ENCODE data around the gene SMPD4. TPM values are rescaled to one million over a fixed set of nuclear protein-coding genes. Genes with fewer than 3 reads are reported as not detected.
A peak's percentile ranks its signal among the peaks of the same experiment; 100 is the strongest.
"Not testable (repeated sequence)": the region's sequence is repeated elsewhere in the genome, so short reads cannot be mapped to it uniquely, and the experiment has no call there.

SMPD4 gene
- total RNA-seq, 1 donor: 20.3 TPM

GRCh38 chr2:130150181-130151144 lies 30.9 kb downstream of the SMPD4 start:
- no peak for DNase-seq (ENCODE audit: low read depth)
- no peak for TF ChIP-seq CTCF (IDR thresholded peaks at IDR 0.05; ENCODE audit: insufficient read depth, low read depth, low read length)
- no peak overlapping the region for H3K4me3 ChIP-seq (ENCODE audit: low read depth, low read length)

- not testable (repeated sequence) for H3K4me3 ChIP-seq (ENCODE audit: low read depth, low read length); DNase-seq (ENCODE audit: low read depth)
Measured at GRCh38 chr2:130148515-130148914, 32.9 kb downstream of the SMPD4 start.

DNA sequence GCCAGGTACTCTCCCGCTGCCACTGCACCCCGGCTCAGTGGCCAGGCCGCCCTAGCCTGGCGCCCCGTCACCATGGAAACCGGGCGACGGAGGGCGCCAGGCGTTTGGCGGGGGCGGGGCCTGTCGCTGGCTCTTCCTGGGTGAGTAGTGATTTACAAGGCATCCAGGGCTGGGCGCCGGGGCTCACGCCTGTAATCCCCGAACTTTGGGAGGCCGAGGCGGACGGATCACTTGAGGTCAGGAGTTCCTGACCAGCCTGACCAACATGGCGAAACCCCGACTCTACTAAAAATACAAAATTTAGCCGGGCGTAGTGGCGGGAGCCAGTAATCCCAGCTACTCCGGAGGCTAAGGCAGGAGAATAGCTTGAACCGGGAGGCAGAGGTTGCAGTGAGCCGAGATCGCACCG lies 36.4 kb downstream of the SMPD4 start, which contains the start of gene CCDC74B:
CCDC74B (minus strand) TSS at position 107 of the 409 bp plus-strand sequence. CDS start 116 bp downstream, outside the sequence.
- peak within 1 kb of the TSS; percentile 45 for H3K4me3 ChIP-seq (ENCODE audit: low read depth, low read length)
- peak; percentile 36 for DNase-seq (ENCODE audit: low read depth)

DNA sequence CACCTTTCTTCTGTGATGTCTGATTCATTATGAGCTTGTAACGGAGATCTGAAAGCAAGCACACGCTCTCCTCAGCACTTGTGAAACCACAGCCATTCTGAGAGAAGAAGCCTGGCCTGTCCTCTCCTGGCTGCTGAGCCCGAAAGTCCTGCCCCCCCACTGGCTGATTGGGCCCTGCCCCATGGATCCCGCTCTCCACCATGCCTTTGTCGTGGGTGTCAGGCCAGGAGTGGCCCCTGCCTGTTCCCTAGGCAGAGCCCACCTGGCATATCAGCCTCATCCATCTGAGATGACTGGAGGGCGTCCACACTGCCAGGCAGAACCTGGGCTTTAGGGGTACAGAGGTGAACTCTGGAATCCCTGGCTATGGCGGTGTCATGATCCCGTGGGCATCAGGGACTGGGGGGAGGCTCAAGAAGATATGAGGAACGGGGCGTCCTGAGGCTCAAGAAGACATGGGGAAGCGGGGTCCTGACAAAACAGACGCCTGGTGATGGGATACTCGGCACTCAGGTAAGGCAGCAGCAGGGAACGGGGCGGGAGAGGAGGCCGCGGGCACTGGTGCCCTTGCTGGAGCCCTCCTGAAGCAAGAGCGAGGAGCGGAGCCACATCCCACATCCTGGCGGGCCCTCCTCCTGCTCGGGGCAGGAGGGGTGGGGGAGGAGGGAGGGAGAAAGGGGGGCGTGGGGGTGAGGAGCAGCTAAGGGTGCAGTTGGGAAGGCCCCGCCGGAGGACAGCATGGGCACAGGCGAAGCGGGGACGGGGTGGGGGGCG lies 37.9 kb downstream of the SMPD4 start:
- not testable (repeated sequence) for DNase-seq (ENCODE audit: low read depth); H3K4me3 ChIP-seq (ENCODE audit: low read depth, low read length)

DNA sequence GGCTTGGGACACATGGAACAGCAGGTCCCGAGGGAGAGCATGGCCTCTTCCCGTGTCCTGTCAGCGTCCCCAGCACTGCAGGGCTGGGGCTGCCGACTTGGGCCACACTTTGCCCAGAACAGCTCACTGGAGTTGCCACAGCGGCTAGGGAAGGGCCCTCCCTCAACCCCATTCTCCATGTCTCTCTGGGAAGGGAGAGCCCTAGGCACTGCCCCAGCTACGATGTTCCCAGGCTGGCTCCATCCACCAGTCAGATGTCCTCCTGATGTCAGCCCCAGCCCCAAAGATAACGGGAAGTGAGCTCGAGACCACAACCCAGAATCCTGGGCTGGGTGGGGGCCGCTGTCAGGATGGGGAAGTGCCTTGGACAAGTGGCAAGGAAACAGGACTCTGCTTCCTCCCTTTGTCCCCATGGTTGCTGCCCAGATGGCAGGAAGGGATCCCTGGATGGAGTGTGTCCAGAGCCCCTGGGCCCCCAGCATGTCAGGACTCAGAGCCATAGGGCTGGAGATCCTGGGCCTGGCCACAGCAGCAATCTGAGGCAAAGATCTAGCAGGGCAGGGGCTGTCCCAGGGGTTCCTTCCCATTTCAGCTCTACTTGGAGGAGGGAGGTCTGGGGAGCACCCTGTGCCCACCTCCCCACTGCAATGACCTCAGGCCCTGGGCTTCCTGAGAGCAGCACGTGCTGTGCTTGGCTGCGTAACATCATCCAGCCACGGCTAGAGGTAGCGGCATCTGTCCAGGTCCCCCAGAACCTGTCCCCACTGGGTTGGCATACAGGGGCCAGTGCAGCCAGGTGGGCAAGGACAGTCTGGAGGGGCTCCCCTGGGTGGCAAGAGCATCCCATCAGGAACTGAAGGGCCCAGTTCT lies 38.8 kb downstream of the SMPD4 start:
- DNase-seq (ENCODE audit: low read depth); H3K4me3 ChIP-seq (ENCODE audit: low read depth, low read length): not testable (repeated sequence)

GRCh38 chr2:130141645-130142370 lies 39.6 kb downstream of the SMPD4 start:
- DNase-seq (ENCODE audit: low read depth); H3K4me3 ChIP-seq (ENCODE audit: low read depth, low read length): not testable (repeated sequence)

DNA sequence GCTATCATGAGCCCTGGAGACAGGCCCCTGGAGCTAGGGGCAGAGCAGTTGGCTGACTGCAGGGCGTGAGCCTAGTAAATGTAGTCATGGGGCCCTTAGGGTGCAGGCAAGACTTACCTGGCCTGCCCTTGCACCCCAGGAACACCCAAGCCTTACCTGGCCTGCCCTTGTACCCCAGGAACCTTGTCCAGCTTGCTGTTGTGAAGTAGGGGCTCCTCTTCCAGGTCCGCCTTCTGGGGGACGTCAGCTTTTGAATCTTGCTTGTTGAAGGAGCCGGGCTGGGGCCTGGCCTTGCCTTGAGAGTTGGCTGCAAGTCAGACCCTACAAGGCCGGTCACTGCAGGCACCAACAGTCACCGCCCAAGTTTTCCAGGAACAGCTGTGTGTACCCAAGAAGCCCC lies 40.4 kb downstream of the SMPD4 start:
- H3K4me3 ChIP-seq (ENCODE audit: low read depth, low read length); DNase-seq (ENCODE audit: low read depth): not testable (repeated sequence)

DNA sequence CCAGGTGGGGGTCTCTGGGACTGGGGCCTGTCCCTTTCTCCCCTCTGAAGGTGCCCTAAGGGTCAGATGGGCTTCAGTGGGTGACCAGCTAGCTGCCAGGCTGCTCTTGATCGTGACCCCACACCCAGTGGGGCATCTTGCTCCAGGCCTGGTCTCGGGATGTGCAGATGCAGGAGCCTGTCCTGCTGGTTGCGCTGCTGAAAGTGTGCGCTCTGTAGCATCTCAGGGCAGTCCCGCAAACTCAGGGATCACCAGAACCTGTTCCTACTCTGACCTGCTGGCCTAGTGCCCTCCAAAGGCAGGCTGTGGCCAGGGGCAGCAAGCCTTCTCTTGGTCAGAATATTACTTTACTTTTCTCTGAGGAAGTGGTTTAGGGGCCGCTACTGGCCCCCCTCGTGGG lies 40.9 kb downstream of the SMPD4 start:
- not testable (repeated sequence) for DNase-seq (ENCODE audit: low read depth); H3K4me3 ChIP-seq (ENCODE audit: low read depth, low read length)

- H3K4me3 ChIP-seq (ENCODE audit: low read depth, low read length); DNase-seq (ENCODE audit: low read depth): not testable (repeated sequence)
Measured at GRCh38 chr2:130139331-130140280, 41.8 kb downstream of the SMPD4 start.

- DNase-seq (ENCODE audit: low read depth); H3K4me3 ChIP-seq (ENCODE audit: low read depth, low read length): not testable (repeated sequence)
Measured at GRCh38 chr2:130138841-130139251, 42.6 kb downstream of the SMPD4 start.

DNA sequence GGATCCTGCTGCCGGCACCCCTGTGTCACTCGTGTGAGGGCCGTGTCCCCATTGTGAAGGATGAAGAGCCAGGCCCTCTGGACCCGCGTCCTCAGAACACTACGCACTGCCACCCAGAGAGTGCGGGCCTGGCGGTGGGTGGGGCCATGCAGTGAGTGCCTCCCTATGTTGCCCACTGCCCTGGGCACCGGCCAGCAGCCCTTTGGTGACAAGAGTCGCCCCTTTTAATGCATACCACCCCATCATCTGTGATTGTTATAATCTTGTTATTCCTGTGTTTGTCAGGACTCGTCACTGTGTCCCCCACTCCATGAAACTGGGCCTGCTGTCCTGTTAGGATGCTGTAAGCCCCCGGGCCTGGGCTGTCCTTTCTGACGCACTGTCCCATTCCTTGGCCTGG lies 43.1 kb downstream of the SMPD4 start:
- not testable (repeated sequence) for H3K4me3 ChIP-seq (ENCODE audit: low read depth, low read length); DNase-seq (ENCODE audit: low read depth)

DNA sequence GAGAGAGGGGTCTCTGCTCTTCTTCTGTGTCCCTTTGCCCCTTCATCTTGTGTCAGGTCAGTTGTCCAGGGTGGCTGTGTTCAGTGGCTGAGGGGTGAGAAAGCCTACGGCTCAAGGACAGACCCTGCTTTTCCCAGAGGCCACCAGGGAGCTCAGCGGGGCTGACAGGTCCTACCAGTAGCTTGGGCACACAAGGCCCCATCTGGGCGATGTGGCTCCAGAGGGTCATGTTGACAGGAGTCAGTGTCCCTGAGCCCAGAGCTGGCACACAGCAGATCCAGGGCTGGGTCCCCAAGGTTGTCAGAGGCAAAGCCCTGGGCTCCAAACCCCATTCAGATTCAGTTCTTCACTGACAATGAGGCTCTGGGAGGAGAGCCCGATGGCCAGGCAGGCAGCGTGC lies 44.3 kb downstream of the SMPD4 start:
- not testable (repeated sequence) for DNase-seq (ENCODE audit: low read depth); H3K4me3 ChIP-seq (ENCODE audit: low read depth, low read length)

DNA sequence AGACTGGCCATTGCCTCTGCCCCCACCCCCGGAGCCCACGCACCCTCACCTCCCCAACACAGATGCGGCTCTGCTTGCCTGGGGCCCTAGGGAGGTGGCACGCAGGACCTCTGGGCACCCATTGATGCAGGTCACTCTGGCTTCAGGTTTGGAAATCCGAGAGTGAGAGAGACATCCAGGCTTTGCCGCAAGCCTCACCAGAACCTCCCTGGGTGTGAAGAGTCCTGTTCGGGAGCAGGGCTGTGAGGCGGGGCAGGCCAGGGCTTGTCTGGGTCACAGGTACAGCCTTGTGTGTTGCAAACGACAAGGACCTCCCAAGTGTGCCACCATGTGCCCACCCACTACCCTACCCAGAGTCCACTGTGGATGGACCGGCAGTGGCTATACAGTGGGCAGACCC lies 44.9 kb downstream of the SMPD4 start:
- not testable (repeated sequence) for DNase-seq (ENCODE audit: low read depth); H3K4me3 ChIP-seq (ENCODE audit: low read depth, low read length)
